Measurements from ENCODE around the gene GOLGA8F.
"Not testable (repeated sequence)": the region's sequence is repeated elsewhere in the genome, so short reads cannot be mapped to it uniquely, and the experiment has no call there.

Gene GOLGA8F, protein sequence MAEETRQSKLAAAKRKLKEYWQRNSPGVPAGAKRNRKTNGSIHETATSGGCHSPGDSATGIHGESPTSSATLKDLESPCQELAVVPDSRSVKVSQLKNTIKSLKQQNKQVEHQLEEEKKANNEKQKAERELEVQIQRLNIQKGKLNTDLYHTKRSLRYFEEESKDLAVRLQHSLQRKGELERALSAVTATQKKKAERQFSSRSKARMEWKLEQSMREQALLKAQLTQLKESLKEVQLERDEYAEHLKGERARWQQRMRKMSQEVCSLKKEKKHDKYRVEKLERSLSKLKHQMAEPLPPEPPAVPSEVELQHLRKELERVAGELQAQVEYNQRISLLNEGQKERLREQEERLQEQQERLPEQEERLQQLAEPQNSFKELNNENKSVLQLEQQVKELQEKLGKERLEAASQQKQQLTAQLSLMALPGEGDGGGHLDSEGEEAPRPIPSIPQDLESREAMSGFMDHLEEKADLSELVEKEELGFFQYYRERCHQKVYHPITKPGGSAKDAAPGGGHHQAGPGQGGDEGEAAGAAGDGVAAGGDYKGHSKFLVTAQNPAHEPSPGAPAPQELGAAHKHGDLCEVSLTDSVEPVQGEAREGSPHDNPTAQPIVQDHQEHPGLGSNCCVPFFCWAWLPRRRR

GRCh38 chr15:28378364-28378763, at the start of gene GOLGA8F:
TSS of gene GOLGA8F (plus strand) at chr15:28378664. CDS start at chr15:28378762, 98 bp downstream.
- DNase-seq: not testable (repeated sequence)

GRCh38 chr15:28357984-28358383, 20.5 kb upstream of the GOLGA8F start, which contains the start of gene GOLGA6L24:
TSS of gene GOLGA6L24 (minus strand) at chr15:28358084. CDS start at chr15:28358023, 61 bp downstream.
- DNase-seq: not testable (repeated sequence)

- not testable (repeated sequence) for DNase-seq
Observed at GRCh38 chr15:28365502-28365901, 13.0 kb upstream of the GOLGA8F start.

- DNase-seq: not testable (repeated sequence)
Observed at GRCh38 chr15:28380053-28380452, 1.6 kb downstream of the GOLGA8F start.

DNA sequence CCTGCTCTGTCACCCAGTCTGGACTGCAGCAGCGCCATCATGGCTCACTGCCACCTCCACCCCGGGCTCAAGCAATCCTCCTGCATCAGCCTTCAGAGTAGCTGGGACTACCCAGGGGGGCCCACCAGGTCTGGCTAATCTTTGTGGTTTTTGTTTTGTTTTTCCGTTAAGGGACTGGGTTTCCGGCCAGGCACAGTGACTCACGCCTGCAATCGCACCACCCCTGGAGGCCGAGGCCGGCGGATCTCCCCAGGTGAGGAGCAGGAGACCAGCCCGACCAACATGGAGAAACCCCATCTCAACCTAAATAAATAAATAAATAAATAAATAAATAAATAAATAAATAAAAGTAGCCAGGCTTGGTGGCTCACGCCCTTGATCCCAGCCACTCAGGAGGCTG, 17.6 kb downstream of the GOLGA8F start:
- not testable (repeated sequence) for DNase-seq

DNA sequence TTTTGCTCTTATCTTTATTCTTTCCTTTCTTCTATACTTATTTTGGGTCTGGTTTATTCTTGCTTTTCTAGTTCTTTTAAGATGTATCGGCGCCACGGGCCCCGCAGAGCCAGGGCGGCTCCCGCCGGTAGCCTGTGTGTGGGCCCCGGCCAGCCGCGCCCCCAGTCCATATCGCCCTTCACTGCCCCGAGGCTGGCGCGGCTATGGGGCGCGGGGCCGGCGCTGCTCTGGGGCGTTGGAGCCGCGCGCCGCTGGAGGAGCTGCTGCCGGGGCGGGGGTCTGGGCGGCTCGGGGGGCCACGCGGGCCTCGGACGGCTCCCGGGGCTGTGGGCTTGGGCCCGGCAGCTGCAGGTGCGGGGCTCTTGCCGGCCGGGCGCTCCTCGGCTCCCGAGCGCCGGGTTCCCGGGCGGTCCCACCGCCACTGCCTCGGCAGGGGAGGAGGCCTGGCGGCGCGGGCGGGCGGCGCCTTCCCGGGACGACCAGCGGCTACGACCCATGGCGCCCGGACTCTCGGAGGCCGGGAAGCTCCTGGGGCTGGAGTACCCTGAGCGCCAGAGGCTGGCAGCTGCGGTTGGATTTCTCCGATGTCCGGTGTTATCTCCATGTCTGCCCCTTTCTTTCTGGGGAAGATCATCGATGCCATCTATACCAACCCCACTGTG, 24.4 kb downstream of the GOLGA8F start:
- DNase-seq: not testable (repeated sequence)

DNA sequence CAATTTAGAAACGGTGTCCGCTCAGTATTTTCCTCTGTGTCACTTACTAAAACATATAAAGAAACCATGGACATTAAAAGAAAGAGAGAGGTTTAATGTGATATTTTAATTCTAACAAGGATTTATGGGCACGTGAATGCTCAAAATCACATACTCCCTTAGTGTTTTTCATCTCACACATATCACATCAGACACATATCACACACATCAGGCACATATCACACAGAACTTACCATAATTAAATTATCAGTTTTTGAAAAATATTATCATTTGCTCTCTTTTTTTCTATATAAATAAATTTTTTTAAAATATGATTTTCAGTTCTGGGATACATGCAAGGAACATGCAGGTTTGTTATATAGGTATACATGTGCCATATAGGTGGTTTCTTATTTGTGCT, 42.0 kb downstream of the GOLGA8F start:
- DNase-seq: not testable (repeated sequence)

DNA sequence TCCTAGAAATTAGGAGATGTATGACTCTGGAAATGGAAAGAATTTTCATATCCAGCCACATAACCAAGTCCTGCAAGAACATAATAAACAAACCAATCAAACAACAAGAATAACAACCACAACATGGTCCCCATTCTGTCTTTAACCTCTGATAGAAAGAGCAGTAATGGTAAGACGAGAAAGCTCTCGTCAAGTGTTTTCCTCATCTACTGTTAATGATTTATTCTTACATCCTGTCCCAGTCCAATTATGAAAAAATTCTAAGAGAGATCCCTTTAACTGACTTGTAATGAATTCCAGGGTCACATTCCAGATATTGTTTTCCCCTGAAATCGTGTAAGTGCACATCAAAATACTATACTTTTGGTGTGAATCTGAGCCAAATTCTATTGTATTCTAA, 57.1 kb downstream of the GOLGA8F start:
- DNase-seq: not testable (repeated sequence)

Data from SW 1271 (cell line).